Lung (tissue), 12 donors: ENCODE measurements around the gene MLH1. TPM values are rescaled to one million over a fixed set of nuclear protein-coding genes. Genes with fewer than 3 reads are reported as not detected.
"Not testable (repeated sequence)": the region's sequence is repeated elsewhere in the genome, so short reads cannot be mapped to it uniquely, and the experiment has no call there.

ENCODE experiments used
- ATAC-seq: fragments of 200-7000 bp; cut with Tn5 transposase; one replicate; pipeline ENCODE4 v1.9.1; 2020; ENCODE audit warnings: moderate number of reproducible peaks; ENCODE audit not compliant: insufficient read depth, low FRiP score
- DNase-seq, 3 donors: peaks; one replicate each; pipeline ENCODE4 v3.0.0-alpha.2; 2013 to 2017
- H3K27ac ChIP-seq, 2 donors: one replicate each; pipeline ENCODE4 v1.5.1; 2013; ENCODE audit warnings: mild to moderate bottlenecking in 2 of 2, moderate library complexity in 2 of 2, control low read depth in 1 of 2, inconsistent platforms in 1 of 2, low read depth in 1 of 2, low read length in 1 of 2
- H3K27me3 ChIP-seq, 3 donors: one replicate each; pipeline ENCODE4 v1.5.1; 2013; ENCODE audit warnings: low read length in 2 of 3; ENCODE audit not compliant: control insufficient read depth in 3 of 3, insufficient read depth in 3 of 3
- H3K36me3 ChIP-seq, 4 donors: one replicate each; pipeline ENCODE4 v1.5.1; 2013; ENCODE audit warnings: low read length in 4 of 4, mild to moderate bottlenecking in 1 of 4, moderate library complexity in 1 of 4; ENCODE audit not compliant: control insufficient read depth in 4 of 4, insufficient read depth in 4 of 4
- H3K4me1 ChIP-seq, 5 donors: one replicate each; pipeline ENCODE4 v1.5.1; 2013; ENCODE audit warnings: low read length in 5 of 5, mild to moderate bottlenecking in 2 of 5, moderate library complexity in 1 of 5; ENCODE audit not compliant: control insufficient read depth in 5 of 5, insufficient read depth in 5 of 5
- H3K4me3 ChIP-seq: one replicate; pipeline ENCODE4 v1.5.1; 2013; ENCODE audit warnings: mild to moderate bottlenecking, control low read depth, moderate library complexity
- H3K9ac ChIP-seq, 2 donors: one replicate each; pipeline ENCODE4 v1.5.1; 2013; ENCODE audit warnings: low read length in 2 of 2, control low read depth in 1 of 2; ENCODE audit not compliant: insufficient read depth in 1 of 2
- H3K9me3 ChIP-seq, 4 donors: one replicate each; pipeline ENCODE4 v1.5.1; 2013; ENCODE audit warnings: low read length in 3 of 4, mild to moderate bottlenecking in 1 of 4, moderate library complexity in 1 of 4; ENCODE audit not compliant: control insufficient read depth in 4 of 4, insufficient read depth in 3 of 4
- CTCF ChIP-seq: IDR thresholded peaks from 2 replicates; pipeline ENCODE4 v1.5.1; 2012; ENCODE audit warnings: mild to moderate bottlenecking; ENCODE audit errors: control extremely low read depth, extremely low read depth
- WGBS, 2 donors: extraction: QIAGEN DNeasy Blood & Tissue Kit; methylation state at CpG; one replicate each; pipeline ENCODE4 v1.1.7; 2013; 5-methylcytosine and 5-hydroxymethylcytosine counted together
- polyA plus RNA-seq, 2 donors: library from polyadenylated mRNA; stranded (reverse); fragments of 200-250 nt; gene quantifications; one replicate each; pipeline ENCODE4 v1.2.1, GENCODE V29; 2013
- total RNA-seq, 2 donors: library from RNA; depleted of rRNA in 1 of 2; stranded (reverse); fragments of >200 nt in 1 of 2; gene quantifications; one replicate each; pipeline ENCODE4 v1.2.1, GENCODE V29; 2014 to 2021
- donor health status: control.
- donor health status: control.
- donor health status: Bipolar disorder and iron deficiency.
- donor health status: healthy.
- donor health status: DM: yes; HTN: yes; CAD: no.

Gene MLH1
- total and polyA plus RNA-seq, 4 donors = 14.3 to 66.4 (median 29.8) TPM

- H3K36me3 ChIP-seq = no peaks in the 10 kb centered on the region
- H3K27ac ChIP-seq = peak within 1 kb of the TSS; percentile 56 to 90
- peak; percentile 77 for ATAC-seq
- no peak for TF ChIP-seq CTCF
- no peaks in the 10 kb centered on the region for H3K27me3 ChIP-seq
- DNase-seq = peak; percentile 84 to 89 (median 85)
- peaks cover 0 to 10% (median 0%) of the 10 kb centered on the region in 4 donors for H3K9me3 ChIP-seq
- H3K9ac ChIP-seq = peak within 1 kb of the TSS; percentile 73 to 80
- peaks cover 0 to 21% (median 6%) of the 10 kb centered on the region in 5 donors for H3K4me1 ChIP-seq
- 1 to 2% methylated on average over 32 to 68 of the region's 68 CpGs for WGBS, 2 donors
- H3K4me3 ChIP-seq = peak within 1 kb of the TSS; percentile 82
Measured at GRCh38 chr3:36944641-36945270, 48.6 kb upstream of the MLH1 start, which contains the start of gene TRANK1. Gene TRANK1 (minus strand): TSS chr3:36945054. CDS start chr3:36944809, 245 bp downstream.

GRCh38 chr3:36945333-36945980 lies 47.9 kb upstream of the MLH1 start:
- TF ChIP-seq CTCF = no peak
- Histone ChIP-seq H3K4me3 (no peak overlapping the region), H3K4me1 (peaks cover 0 to 21% (median 6%) of the 10 kb centered on the region in 5 donors), H3K9me3 (peaks cover 0 to 10% (median 0%) of the 10 kb centered on the region in 4 donors), H3K36me3 (no peaks in the 10 kb centered on the region), H3K27ac (peak overlapping the region in 1 of 2 donors; percentile 90), H3K27me3 (no peaks in the 10 kb centered on the region), H3K9ac (peak overlapping the region; percentile 73 to 80)
- 85 to 87% methylated on average over 28 of the region's 28 CpGs for WGBS, 2 donors
- no peak for DNase-seq
- ATAC-seq = no peak

- not testable (repeated sequence) for H3K27ac ChIP-seq, H3K4me1 ChIP-seq, H3K4me3 ChIP-seq, H3K9ac ChIP-seq, ATAC-seq, H3K27me3 ChIP-seq, H3K36me3 ChIP-seq, DNase-seq
- peaks cover 0 to 10% (median 0%) of the 10 kb centered on the region in 4 donors for H3K9me3 ChIP-seq
- 98% methylated on average over 5 of the region's 5 CpGs for WGBS, 2 donors
Measured at GRCh38 chr3:36947814-36948213, 45.5 kb upstream of the MLH1 start.

- Histone ChIP-seq H3K27ac (no peak overlapping the region), H3K4me1 (peaks cover 0 to 7% (median 3%) of the 10 kb centered on the region in 5 donors), H3K9ac (no peak overlapping the region), H3K4me3 (no peak overlapping the region), H3K36me3 (no peaks in the 10 kb centered on the region), H3K9me3 (no peaks in the 10 kb centered on the region), H3K27me3 (no peaks in the 10 kb centered on the region)
- ATAC-seq (no peak), DNase-seq (no peak)
- TF ChIP-seq CTCF = no peak
Measured at GRCh38 chr3:36954452-36955134, 38.7 kb upstream of the MLH1 start.
